SK-N-SH (cell line): Measurements from ENCODE around the gene ZNF346. TPM values are rescaled to one million over a fixed set of nuclear protein-coding genes. Genes with fewer than 3 reads are reported as not detected.

Experiments used
- CTCF ChIA-PET: fragments of 300-600, 350-600 bp; formaldehyde crosslinking; extraction: SDS; loops from one replicate; lab custom pipeline; 2021; lab: Yijun Ruan, JAX
- POLR2A ChIA-PET: fragments of 350-600 bp; sonication (Branson Sonifier 250); formaldehyde crosslinking; extraction: SDS; loops from one replicate; lab custom pipeline; 2020; ENCODE audit warnings: antibody characterized with exemption, inconsistent platforms; lab: Yijun Ruan, JAX
- DNase-seq: peaks from one replicate; pipeline ENCODE4 v3.0.0; 2012
- H2AFZ ChIP-seq: fragments of 200-600 bp; sonication (generic); 2 replicates; pipeline ENCODE4 v1.8.1; 2016; ENCODE audit warnings: antibody characterized with exemption, mild to moderate bottlenecking, low read depth
- H3F3A ChIP-seq: fragments of 200-600 bp; sonication (generic); replicated peaks from 2 replicates; pipeline ENCODE3; 2016; ENCODE audit warnings: antibody characterized with exemption, mild to moderate bottlenecking; ENCODE audit not compliant: insufficient read depth
- H3K27ac ChIP-seq, 2 experiments: fragments of 200-500 bp in 1 of 2; fragments of 200-600 bp in 1 of 2; sonication (Bioruptor generic) in 1 of 2; sonication (generic), shearing (Covaris generic) in 1 of 2; 2 replicates each; pipeline versions ENCODE4 v1.5.1 to v1.6.1; 2014 to 2016; ENCODE audit warnings: low read depth in 2 of 2, inconsistent platforms in 1 of 2, low read length in 1 of 2, mild to moderate bottlenecking in 1 of 2, mixed read lengths in 1 of 2
- H3K27me3 ChIP-seq: fragments of 200-600 bp; sonication (generic), shearing (Covaris generic); 2 replicates; pipeline ENCODE4 v1.6.1; 2016; ENCODE audit warnings: mixed run types; ENCODE audit not compliant: insufficient read depth
- H3K36me3 ChIP-seq, 2 experiments: fragments of 200-500 bp in 1 of 2; fragments of 200-600 bp in 1 of 2; sonication (Bioruptor generic) in 1 of 2; sonication (generic) in 1 of 2; replicated peaks in 1 of 2; 2 replicates each; pipeline versions ENCODE3 to v1.5.1; 2014 to 2016; ENCODE audit warnings: low read length in 1 of 2, mild to moderate bottlenecking in 1 of 2; ENCODE audit not compliant: insufficient read depth in 2 of 2, control insufficient read depth in 1 of 2
- H3K4me1 ChIP-seq, 2 experiments: fragments of 200-500 bp in 1 of 2; fragments of 200-600 bp in 1 of 2; sonication (Bioruptor generic) in 1 of 2; sonication (generic), shearing (Covaris generic) in 1 of 2; 2 replicates each; pipeline versions ENCODE4 v1.5.1 to v1.6.1; 2014 to 2016; ENCODE audit warnings: low read depth in 1 of 2, low read length in 1 of 2, mixed run types in 1 of 2; ENCODE audit not compliant: insufficient read depth in 2 of 2, control insufficient read depth in 1 of 2
- H3K4me2 ChIP-seq: fragments of 200-600 bp; sonication (generic), shearing (Covaris generic); 2 replicates; pipeline ENCODE4 v1.6.1; 2017; ENCODE audit warnings: mixed run types
- H3K4me3 ChIP-seq, 2 experiments: fragments of 200-500 bp in 1 of 2; fragments of 200-600 bp in 1 of 2; sonication (Bioruptor generic) in 1 of 2; sonication (generic), shearing (Covaris generic) in 1 of 2; 2 replicates each; pipeline versions ENCODE4 v1.5.1 to v1.8.1; 2014 to 2016; ENCODE audit warnings: low read depth in 2 of 2, inconsistent platforms in 1 of 2, low read length in 1 of 2, mild to moderate bottlenecking in 1 of 2, mixed read lengths in 1 of 2, moderate library complexity in 1 of 2
- H3K79me2 ChIP-seq: fragments of 200-600 bp; sonication (generic); 2 replicates; pipeline ENCODE4 v1.8.1; 2017; ENCODE audit warnings: mild to moderate bottlenecking; ENCODE audit not compliant: insufficient read depth
- H3K9ac ChIP-seq: fragments of 200-600 bp; sonication (generic); 2 replicates; pipeline ENCODE4 v1.6.1; 2017; ENCODE audit warnings: mixed run types
- H3K9me2 ChIP-seq: fragments of 200-600 bp; sonication (generic); 2 replicates; pipeline ENCODE4 v1.6.1; 2017; ENCODE audit warnings: mixed run types
- H3K9me3 ChIP-seq: fragments of 200-600 bp; sonication (generic); 2 replicates; pipeline ENCODE4 v1.6.1; 2017; ENCODE audit warnings: mixed run types, mild to moderate bottlenecking, moderate library complexity
- H4K20me1 ChIP-seq: fragments of 200-600 bp; sonication (generic); 2 replicates; pipeline ENCODE4 v1.6.1; 2017; ENCODE audit warnings: mild to moderate bottlenecking, mixed run types; ENCODE audit not compliant: insufficient read depth
- GABPA ChIP-seq: IDR thresholded peaks from 2 replicates; pipeline ENCODE4 v1.4.0; 2012; ENCODE audit warnings: low read depth, mild to moderate bottlenecking
- JUND ChIP-seq: IDR thresholded peaks from 2 replicates; pipeline ENCODE4 v1.4.0; 2012
- MEF2A ChIP-seq: IDR thresholded peaks from 2 replicates; pipeline ENCODE4 v1.4.0; 2012; ENCODE audit warnings: low read depth, borderline replicate concordance
- NFIC ChIP-seq: IDR thresholded peaks from 2 replicates; pipeline ENCODE4 v1.4.0; 2012; ENCODE audit warnings: borderline replicate concordance
- NRF1 ChIP-seq: IDR thresholded peaks from 2 replicates; pipeline ENCODE4 v1.6.1; 2012; ENCODE audit warnings: low read depth, mild to moderate bottlenecking, low read length
- POLR2AphosphoS5 ChIP-seq: IDR thresholded peaks from 2 replicates; pipeline ENCODE4 v1.6.1; 2012; ENCODE audit warnings: low read depth, low read length
- TCF12 ChIP-seq: IDR thresholded peaks from 2 replicates; pipeline ENCODE4 v1.4.0; 2012
- TEAD4 ChIP-seq: IDR thresholded peaks from 2 replicates; pipeline ENCODE4 v1.4.0; 2012; ENCODE audit warnings: mild to moderate bottlenecking, borderline replicate concordance; ENCODE audit not compliant: insufficient read depth
- WGBS: methylation state at CpG from one replicate; pipeline ENCODE4 v1.1.6; 2017; ENCODE audit warnings: low lambda C conversion rate; 5-methylcytosine and 5-hydroxymethylcytosine counted together
- polyA plus RNA-seq, 3 experiments: library from polyadenylated mRNA; depleted of rRNA; stranded (reverse); fragments of >200 nt; gene quantifications; 2 replicates each; pipeline ENCODE4 v1.2.3, GENCODE V29; 2012
- TF ChIP-seq, protein P1 (sequence below): fragments of 150-350 bp; IDR thresholded peaks from 2 replicates; pipeline ENCODE4 v1.6.1; 2017; ENCODE audit warnings: antibody characterized with exemption, low read length, low read depth, borderline replicate concordance
- TF ChIP-seq, protein P2 (sequence below): IDR thresholded peaks from 2 replicates; pipeline ENCODE4 v1.4.0; 2012; ENCODE audit warnings: low read depth, borderline replicate concordance

Gene ZNF346
- polyA plus RNA-seq, 1 of the 3 experiments (the other 2 are of a cell fraction): 15.1 TPM

DNA sequence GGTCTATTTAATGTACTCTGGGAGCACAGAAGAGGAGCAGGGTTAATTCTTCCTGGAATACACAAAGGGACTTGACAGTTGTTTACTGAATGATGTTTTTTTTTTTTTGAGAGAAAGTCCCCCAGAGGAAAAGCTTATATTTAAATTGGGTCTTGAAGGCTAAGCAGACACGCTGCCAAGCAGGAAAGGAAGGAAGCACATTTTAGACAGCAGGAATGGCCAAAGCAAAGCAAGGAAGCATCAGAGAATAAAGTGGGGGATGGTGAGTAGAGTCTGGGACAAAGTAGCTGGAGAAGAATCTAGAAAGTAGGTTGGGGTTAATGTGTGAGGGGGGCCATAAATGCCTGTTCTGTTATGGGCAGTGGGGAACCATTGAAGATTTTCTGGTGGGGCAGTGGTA, 21.5 kb downstream of the ZNF346 start:
- Histone ChIP-seq H3K27me3 (no peaks in the 10 kb centered on the region), H3K4me1 (no peaks in the 10 kb centered on the region), H3K4me3 (no peak overlapping the region), H3K4me2 (no peak overlapping the region), H3K36me3 (peaks cover 29 to 42% of the 10 kb centered on the region in 2 experiments), H3K9me2 (no peaks in the 10 kb centered on the region), H4K20me1 (no peaks in the 10 kb centered on the region), H3K9me3 (no peaks in the 10 kb centered on the region), H3F3A (peaks cover 5% of the 10 kb centered on the region), H3K79me2 (0 out of 2 replicates have a peak, but pooled peaks cover 11% of the 10 kb centered on the region), H3K9ac (no peak overlapping the region), H2AFZ (no peak overlapping the region), H3K27ac (no peak overlapping the region)
- WGBS: 91% methylated on average over 1 of the region's 1 CpG
- TF ChIP-seq, protein P1, sequence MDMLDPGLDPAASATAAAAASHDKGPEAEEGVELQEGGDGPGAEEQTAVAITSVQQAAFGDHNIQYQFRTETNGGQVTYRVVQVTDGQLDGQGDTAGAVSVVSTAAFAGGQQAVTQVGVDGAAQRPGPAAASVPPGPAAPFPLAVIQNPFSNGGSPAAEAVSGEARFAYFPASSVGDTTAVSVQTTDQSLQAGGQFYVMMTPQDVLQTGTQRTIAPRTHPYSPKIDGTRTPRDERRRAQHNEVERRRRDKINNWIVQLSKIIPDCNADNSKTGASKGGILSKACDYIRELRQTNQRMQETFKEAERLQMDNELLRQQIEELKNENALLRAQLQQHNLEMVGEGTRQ: no peak
- TF ChIP-seq NFIC: no peak
- no peak for TF ChIP-seq TEAD4
- TF ChIP-seq, protein P2, sequence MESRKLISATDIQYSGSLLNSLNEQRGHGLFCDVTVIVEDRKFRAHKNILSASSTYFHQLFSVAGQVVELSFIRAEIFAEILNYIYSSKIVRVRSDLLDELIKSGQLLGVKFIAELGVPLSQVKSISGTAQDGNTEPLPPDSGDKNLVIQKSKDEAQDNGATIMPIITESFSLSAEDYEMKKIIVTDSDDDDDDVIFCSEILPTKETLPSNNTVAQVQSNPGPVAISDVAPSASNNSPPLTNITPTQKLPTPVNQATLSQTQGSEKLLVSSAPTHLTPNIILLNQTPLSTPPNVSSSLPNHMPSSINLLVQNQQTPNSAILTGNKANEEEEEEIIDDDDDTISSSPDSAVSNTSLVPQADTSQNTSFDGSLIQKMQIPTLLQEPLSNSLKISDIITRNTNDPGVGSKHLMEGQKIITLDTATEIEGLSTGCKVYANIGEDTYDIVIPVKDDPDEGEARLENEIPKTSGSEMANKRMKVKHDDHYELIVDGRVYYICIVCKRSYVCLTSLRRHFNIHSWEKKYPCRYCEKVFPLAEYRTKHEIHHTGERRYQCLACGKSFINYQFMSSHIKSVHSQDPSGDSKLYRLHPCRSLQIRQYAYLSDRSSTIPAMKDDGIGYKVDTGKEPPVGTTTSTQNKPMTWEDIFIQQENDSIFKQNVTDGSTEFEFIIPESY: no peak
- no peak for TF ChIP-seq GABPA
- TF ChIP-seq NRF1: no peak
- TF ChIP-seq POLR2AphosphoS5: no peak
- no peak for TF ChIP-seq MEF2A
- no peak for TF ChIP-seq JUND
- TF ChIP-seq TCF12: no peak
- ChIA-PET CTCF (interaction anchor here (1.0 kb wide), 1 partner anchor 91 kb away, joined by 3 read pairs; no protein-coding TSS in a partner anchor), POLR2A (no interaction called here)
- no peak for DNase-seq

DNA sequence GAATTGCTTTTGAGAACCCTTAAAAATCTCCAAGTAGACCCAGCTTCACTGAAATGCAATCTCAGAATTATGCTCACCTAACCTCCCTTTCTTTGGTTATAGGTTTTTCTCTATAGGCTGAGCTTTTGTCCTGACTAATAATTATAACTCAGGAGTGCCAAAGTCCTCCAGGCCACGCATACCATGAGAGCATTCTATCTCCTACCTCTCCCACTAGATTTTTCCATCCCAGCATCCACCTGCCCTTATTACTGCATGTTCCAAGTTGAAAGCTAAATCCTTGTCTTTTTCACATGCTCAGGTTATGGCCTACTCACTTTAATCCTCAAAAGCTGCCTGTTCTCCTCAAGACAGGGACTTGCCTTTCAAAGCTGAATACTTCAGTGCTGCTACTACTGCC, 22.1 kb downstream of the ZNF346 start:
- CTCF ChIA-PET: interaction anchor here (0.8 to 1.0 kb wide), 2 partner anchors 22 to 90 kb away, joined by 3 read pairs; partner anchors contain the start of gene ZNF346
- Histone ChIP-seq H3F3A (peaks cover 5% of the 10 kb centered on the region), H3K27ac (no peak overlapping the region), H3K9me3 (no peaks in the 10 kb centered on the region), H3K9ac (no peak overlapping the region), H2AFZ (no peak overlapping the region), H3K79me2 (0 out of 2 replicates have a peak, but pooled peaks cover 4% of the 10 kb centered on the region), H4K20me1 (no peaks in the 10 kb centered on the region), H3K36me3 (peaks cover 29 to 45% of the 10 kb centered on the region in 2 experiments), H3K4me1 (no peaks in the 10 kb centered on the region), H3K9me2 (no peaks in the 10 kb centered on the region), H3K4me2 (no peak overlapping the region), H3K27me3 (no peaks in the 10 kb centered on the region), H3K4me3 (no peak overlapping the region)
- no peak for DNase-seq
- TF ChIP-seq MEF2A (no peak), TEAD4 (no peak)
- POLR2A ChIA-PET: interaction anchor here (0.6 kb wide), 1 partner anchor 222 kb away, joined by 3 read pairs; no protein-coding TSS in a partner anchor
- 100% methylated on average over 1 of the region's 1 CpG for WGBS
